GM12878 (cell line): ENCODE data around the gene SOBP. TPM values are rescaled to one million over a fixed set of nuclear protein-coding genes. Genes with fewer than 3 reads are reported as not detected.

Experiments
- ATAC-seq: fragments of 200-7000 bp; cut with Tn5 transposase; 3 replicates; pipeline ENCODE4 v1.9.1; 2020; ENCODE audit warnings: mild to moderate bottlenecking, moderate library complexity
- BruUV-seq: library from RNA; stranded (reverse); fragments of 400-500 nt; replicated peaks from 2 replicates; lab custom pipeline; 2021; lab: Mats Ljungman, UMichigan
- CTCF ChIA-PET: fragments of 300-600 bp; sonication (Branson Sonifier 250); formaldehyde crosslinking; extraction: SDS; loops from one replicate; lab custom pipeline; 2021; ENCODE audit warnings: inconsistent platforms; lab: Yijun Ruan, JAX
- POLR2A ChIA-PET: fragments of 350-600 bp; formaldehyde crosslinking; extraction: SDS; loops from one replicate; lab custom pipeline; 2021; ENCODE audit warnings: inconsistent platforms; lab: Charles Lee
- RAD21 ChIA-PET: fragments of 300-600 bp; sonication (Branson Sonifier 250); formaldehyde crosslinking; loops from one replicate; lab custom pipeline; 2023; ENCODE audit warnings: antibody characterized with exemption; ENCODE audit not compliant: unreplicated experiment; lab: Charles Lee
- SMC1A ChIA-PET: fragments of 300-600 bp; sonication (Branson Sonifier 250); formaldehyde crosslinking; loops from one replicate; lab custom pipeline; 2023; ENCODE audit not compliant: unreplicated experiment, uncharacterized antibody; lab: Charles Lee
- DNase-seq: peaks from one replicate; pipeline ENCODE4 v3.0.0-alpha.2; 2011; ENCODE audit warnings: low read depth, low spot score
- FAIRE-seq: peaks from 3 replicates; lab custom pipeline; 2011; peaks lifted over from hg19 to GRCh38; lab: Jason Lieb, UNC
- H2AFZ ChIP-seq: 2 replicates; pipeline ENCODE4 v1.6.0; 2011; ENCODE audit warnings: low read depth, low read length, control low read depth; ENCODE audit not compliant: control insufficient read depth
- H3K27ac ChIP-seq: 2 replicates; pipeline ENCODE4 v1.5.1; 2011; ENCODE audit warnings: control low read depth; ENCODE audit not compliant: control insufficient read depth, insufficient read depth
- H3K27me3 ChIP-seq, 2 experiments: replicated peaks in 1 of 2; 2 replicates each; pipeline versions ENCODE4 v1.6.0 to v1.6.1; 2011; ENCODE audit warnings: low read length in 1 of 2; ENCODE audit not compliant: control insufficient read depth in 2 of 2, insufficient read depth in 2 of 2
- H3K36me3 ChIP-seq, 2 experiments: 2 replicates each; pipeline ENCODE4 v1.5.1; 2011; ENCODE audit warnings: low read length in 1 of 2; ENCODE audit not compliant: control insufficient read depth in 2 of 2, insufficient read depth in 2 of 2
- H3K4me1 ChIP-seq: 2 replicates; pipeline ENCODE4 v1.6.1; 2011; ENCODE audit warnings: mild to moderate bottlenecking, low read length, moderate library complexity, mixed read lengths; ENCODE audit not compliant: control insufficient read depth, insufficient read depth
- H3K4me2 ChIP-seq: 2 replicates; pipeline ENCODE4 v1.6.0; 2011; ENCODE audit warnings: control low read depth; ENCODE audit not compliant: control insufficient read depth, insufficient read depth
- H3K4me3 ChIP-seq: fragments of 200-600 bp; sonication (generic); 2 replicates; pipeline ENCODE4 v1.5.1; 2016
- H3K79me2 ChIP-seq: 2 replicates; pipeline ENCODE4 v1.6.0; 2011; ENCODE audit warnings: low read length; ENCODE audit not compliant: control insufficient read depth, insufficient read depth
- H3K9ac ChIP-seq: 2 replicates; pipeline ENCODE4 v1.8.0; 2011; ENCODE audit warnings: low read length, control low read depth, mixed read lengths; ENCODE audit not compliant: control insufficient read depth, insufficient read depth
- H3K9me3 ChIP-seq: replicated peaks from 3 replicates; pipeline ENCODE4 v1.5.1; 2011; ENCODE audit warnings: mild to moderate bottlenecking, low read length; ENCODE audit not compliant: control insufficient read depth, insufficient read depth
- H4K20me1 ChIP-seq: 2 replicates; pipeline ENCODE4 v1.6.0; 2011; ENCODE audit not compliant: control insufficient read depth, insufficient read depth
- BCL11A ChIP-seq: IDR thresholded peaks from 2 replicates; pipeline ENCODE4 v1.6.1; 2011; ENCODE audit warnings: low read depth, low read length
- CREM ChIP-seq: IDR thresholded peaks from 2 replicates; pipeline ENCODE4 v1.6.1; 2014; ENCODE audit warnings: antibody characterized with exemption, low read depth
- EP300 ChIP-seq, 2 experiments: fragments of 150-350 bp in 1 of 2; IDR thresholded peaks; 2 replicates each; pipeline ENCODE4 v1.6.1; 2011 to 2012; ENCODE audit warnings: low read depth in 2 of 2, low read length in 2 of 2, borderline replicate concordance in 1 of 2, improper control_type of control experiment in 1 of 2, inconsistent platforms in 1 of 2; ENCODE audit not compliant: control insufficient read depth in 1 of 2
- ETV6 ChIP-seq, 2 experiments: fragments of 450-650 bp in 1 of 2; IDR thresholded peaks in 1 of 2; conservative IDR thresholded peaks in 1 of 2; 2 replicates each; pipeline ENCODE4 v1.6.1; 2014; ENCODE audit warnings: antibody characterized with exemption in 1 of 2, borderline replicate concordance in 1 of 2, low read depth in 1 of 2, mild to moderate bottlenecking in 1 of 2, moderate library complexity in 1 of 2
- HCFC1 ChIP-seq: fragments of 150-350 bp; IDR thresholded peaks from 2 replicates; pipeline ENCODE4 v1.6.1; 2014; ENCODE audit warnings: low read length
- IKZF1 ChIP-seq: fragments of 450-650 bp; conservative IDR thresholded peaks from 2 replicates; pipeline ENCODE4 v1.6.1; 2017; ENCODE audit warnings: antibody characterized with exemption, mild to moderate bottlenecking
- MTA2 ChIP-seq: fragments of 450-650 bp; IDR thresholded peaks from 2 replicates; pipeline ENCODE4 v1.6.1; 2016; ENCODE audit warnings: low read depth, mild to moderate bottlenecking, moderate library complexity
- NFYA ChIP-seq: IDR thresholded peaks from 2 replicates; pipeline ENCODE4 v1.6.1; 2011; ENCODE audit warnings: low read depth, mild to moderate bottlenecking, low read length, improper control_type of control experiment, borderline replicate concordance
- NR2C1 ChIP-seq: fragments of 450-650 bp; IDR thresholded peaks from 2 replicates; pipeline ENCODE4 v1.6.1; 2017; ENCODE audit warnings: antibody characterized with exemption, mild to moderate bottlenecking, moderate library complexity
- POLR2A ChIP-seq: IDR thresholded peaks from 2 replicates; pipeline ENCODE4 v1.6.1; 2011; ENCODE audit warnings: low read depth, mild to moderate bottlenecking, low read length
- SMAD5 ChIP-seq: IDR thresholded peaks from 2 replicates; pipeline ENCODE4 v1.6.1; 2016; ENCODE audit warnings: antibody characterized with exemption, low read depth
- SMC3 ChIP-seq: IDR thresholded peaks from 2 replicates; pipeline ENCODE4 v1.6.1; 2011; ENCODE audit warnings: low read length, improper control_type of control experiment, borderline replicate concordance
- SP1 ChIP-seq: IDR thresholded peaks from one replicate; pipeline ENCODE4 v1.6.1; 2011; ENCODE audit warnings: low read depth, low read length
- YY1 ChIP-seq: IDR thresholded peaks from 2 replicates; pipeline ENCODE4 v1.6.1; 2011; ENCODE audit warnings: low read depth, mild to moderate bottlenecking, low read length
- WGBS: methylation state at CpG from one replicate; pipeline ENCODE4 v1.1.6; 2016; ENCODE audit warnings: low lambda C conversion rate; ENCODE audit not compliant: insufficient replicate concordance, insufficient coverage; ENCODE audit errors: missing lambda C conversion rate; 5-methylcytosine and 5-hydroxymethylcytosine counted together
- in situ Hi-C: fragments of 300-500 bp; cut with MboI; formaldehyde crosslinking; loops from 9 replicates; pipeline ENCODE4 v1.14.3; 2018; ENCODE audit warnings: mixed read lengths
- intact Hi-C: fragments of 100-400 bp; cut with micrococcal nuclease; formaldehyde crosslinking; loops from one replicate; pipeline ENCODE4 v1.14.2; 2022; ENCODE audit not compliant: unreplicated experiment
- polyA plus RNA-seq, 11 experiments: library from polyadenylated mRNA; depleted of rRNA in 4 of 11; unstranded in 6 of 11; stranded (reverse) in 5 of 11; fragments of >200 nt; fragmentation: Nextera tagmentation in 4 of 11; fragmentation: Illumina TruSeq in 1 of 11; extraction: Ambion mirVana in 4 of 11; extraction: Trizol in 1 of 11; gene quantifications; 1 replicate in 1 of 11; 2 replicates in 10 of 11; pipeline versions ENCODE4 v1.2.1 to v1.2.3, GENCODE V29; 2011 to 2016; ENCODE audit warnings: inconsistent platforms in 2 of 11, missing spikeins in 2 of 11, low read depth in 1 of 11
- total RNA-seq, 4 experiments: library from RNA; depleted of rRNA in 3 of 4; stranded (reverse); fragments of >200 nt in 3 of 4; fragmentation: Illumina TruSeq in 1 of 4; extraction: Trizol in 1 of 4; gene quantifications; 2 replicates each; pipeline versions ENCODE4 v1.2.1 to v1.2.3, GENCODE V29; 2013 to 2021
- TF ChIP-seq, protein P1 (sequence below): fragments of 450-650 bp; IDR thresholded peaks from 2 replicates; pipeline ENCODE4 v1.6.1; 2017; ENCODE audit warnings: low read depth, mild to moderate bottlenecking, moderate library complexity
- TF ChIP-seq, protein P2 (sequence below), 3 experiments: IDR thresholded peaks in 2 of 3; conservative IDR thresholded peaks in 1 of 3; 2 replicates each; pipeline ENCODE4 v1.5.1; 2011; ENCODE audit warnings: low read depth in 3 of 3, low read length in 3 of 3, mild to moderate bottlenecking in 3 of 3, control low read depth in 2 of 3, moderate library complexity in 2 of 3, inconsistent platforms in 1 of 3, mixed read lengths in 1 of 3; ENCODE audit not compliant: control insufficient read depth in 2 of 3, insufficient read depth in 1 of 3; ENCODE audit errors: extremely low read depth in 1 of 3

Gene SOBP
- total and polyA plus RNA-seq, 10 of the 15 experiments (the other 5 are each of a cell fraction or from before 2014, with no cell fraction given) = 0.49 to 1.9 (median 0.78) TPM

DNA sequence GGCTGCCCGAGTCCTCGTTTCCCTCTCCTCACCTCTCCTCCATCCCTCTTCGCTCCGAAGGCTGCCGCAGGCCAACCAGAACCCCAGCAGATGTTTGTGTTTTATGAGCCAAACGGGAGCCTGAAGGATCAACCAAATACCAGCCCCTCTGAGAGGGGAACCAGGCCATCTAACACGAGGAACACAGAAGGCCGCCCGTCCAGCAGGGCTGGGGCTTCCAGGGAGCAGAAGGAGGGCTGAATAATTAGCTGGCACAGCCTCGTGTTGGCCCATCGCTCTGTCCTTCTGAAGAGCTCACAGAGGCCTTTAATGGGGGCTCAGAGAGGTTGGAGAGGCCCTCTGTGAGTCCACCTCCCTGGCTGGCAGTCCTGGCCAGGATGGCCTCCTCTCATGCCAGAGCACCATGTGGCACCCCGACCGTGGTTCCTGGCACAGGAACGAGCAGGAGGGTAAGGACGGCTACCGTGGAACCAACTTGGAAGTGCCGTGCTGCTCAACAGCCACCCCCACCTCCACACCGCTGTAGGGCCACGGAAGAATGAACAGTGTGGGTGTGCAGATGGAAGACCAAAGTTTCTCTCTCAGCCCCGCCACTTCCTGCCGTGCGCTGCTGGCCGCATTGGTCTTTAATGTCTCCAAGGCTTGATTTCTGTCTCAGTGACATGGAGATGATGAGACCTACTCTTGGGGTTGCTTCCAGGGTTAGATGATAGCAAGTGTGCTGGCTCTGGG, 179.0 kb downstream of the SOBP start (continued):
- TF ChIP-seq EP300 (IDR thresholded peaks at IDR 0.05; ENCODE audit: borderline replicate concordance in 1 of 2, control insufficient read depth in 1 of 2, low read depth in 2 of 2, low read length in 2 of 2) = peak; percentile 17 to 46; a peak in 1 of 4 replicates
- peak in 1 of 2 experiments; percentile 59; a peak in 1 of 4 replicates for TF ChIP-seq ETV6 (conservative IDR thresholded peaks at IDR 0.05 in 1 of 2, IDR thresholded peaks at IDR 0.05 in 1 of 2; ENCODE audit: borderline replicate concordance in 1 of 2, low read depth in 1 of 2)
- TF ChIP-seq POLR2A = peak; percentile 52
- TF ChIP-seq SMC3 = 0 out of 2 replicates have a peak, but pooled peaks have one; percentile 9
- TF ChIP-seq IKZF1 = peak; percentile 82
- TF ChIP-seq, protein P1, sequence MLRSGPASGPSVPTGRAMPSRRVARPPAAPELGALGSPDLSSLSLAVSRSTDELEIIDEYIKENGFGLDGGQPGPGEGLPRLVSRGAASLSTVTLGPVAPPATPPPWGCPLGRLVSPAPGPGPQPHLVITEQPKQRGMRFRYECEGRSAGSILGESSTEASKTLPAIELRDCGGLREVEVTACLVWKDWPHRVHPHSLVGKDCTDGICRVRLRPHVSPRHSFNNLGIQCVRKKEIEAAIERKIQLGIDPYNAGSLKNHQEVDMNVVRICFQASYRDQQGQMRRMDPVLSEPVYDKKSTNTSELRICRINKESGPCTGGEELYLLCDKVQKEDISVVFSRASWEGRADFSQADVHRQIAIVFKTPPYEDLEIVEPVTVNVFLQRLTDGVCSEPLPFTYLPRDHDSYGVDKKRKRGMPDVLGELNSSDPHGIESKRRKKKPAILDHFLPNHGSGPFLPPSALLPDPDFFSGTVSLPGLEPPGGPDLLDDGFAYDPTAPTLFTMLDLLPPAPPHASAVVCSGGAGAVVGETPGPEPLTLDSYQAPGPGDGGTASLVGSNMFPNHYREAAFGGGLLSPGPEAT = peak; percentile 27; the same call in 1 of the 2 replicates
- no peak for TF ChIP-seq NFYA

DNA sequence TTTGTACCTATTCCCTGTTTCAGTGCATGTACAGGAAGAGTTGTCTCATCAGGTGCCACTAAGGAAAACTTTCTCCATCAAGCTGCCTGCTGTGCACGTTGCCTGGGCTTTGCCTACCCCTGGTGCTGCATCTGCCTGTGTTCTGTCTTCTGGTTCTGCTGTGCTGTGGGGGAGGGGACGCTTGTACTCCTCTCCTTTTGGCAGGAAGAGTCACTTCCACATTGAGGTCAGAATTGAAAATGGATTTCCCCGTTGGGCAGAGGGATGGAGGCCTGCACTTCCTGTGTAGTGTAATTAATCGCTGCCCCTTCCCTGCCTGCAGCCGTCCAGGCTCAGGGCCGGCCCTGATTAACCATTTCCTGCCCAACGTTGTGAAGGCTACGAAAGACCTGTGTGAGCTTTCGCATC, 180.9 kb downstream of the SOBP start:
- DNase-seq (peak; percentile 66), FAIRE-seq (no peak), ATAC-seq (peak; percentile 53)
- ChIA-PET SMC1A (interaction anchor here (0.5 to 5.1 kb wide), 7 partner anchors 12 to 353 kb away, joined by 3 to 43 read pairs (median 4); no protein-coding TSS in a partner anchor), RAD21 (interaction anchor here (0.8 to 1.4 kb wide), 3 partner anchors 13 to 178 kb away, joined by 4 to 5 read pairs (median 4); no protein-coding TSS in a partner anchor), CTCF (interaction anchor here (1.0 to 4.2 kb wide), 7 partner anchors 14 to 354 kb away, joined by 3 to 47 read pairs (median 7); no protein-coding TSS in a partner anchor), POLR2A (interaction anchor here (0.5 to 1.2 kb wide), 5 partner anchors 24 to 590 kb away, joined by 3 to 8 read pairs (median 4); no protein-coding TSS in a partner anchor)
- Histone ChIP-seq H3K36me3 (no peaks in the 10 kb centered on the region), H3K27ac (peak overlapping the region; percentile 50; the same call in 1 of the 2 replicates), H3K79me2 (no peaks in the 10 kb centered on the region), H4K20me1 (no peaks in the 10 kb centered on the region), H3K4me3 (no peak overlapping the region), H3K27me3 (no peaks in the 10 kb centered on the region), H2AFZ (no peak overlapping the region; the same call in 1 of the 2 replicates), H3K4me2 (peak overlapping the region; percentile 80), H3K9me3 (no peaks in the 10 kb centered on the region), H3K9ac (peak overlapping the region; percentile 37; the same call in 1 of the 2 replicates), H3K4me1 (peaks cover 37% of the 10 kb centered on the region)
- in situ Hi-C loops = loop anchor here (5.0 kb wide), 1 partner anchor 177 kb away; no protein-coding TSS in a partner anchor
- intact Hi-C loops = loop anchor here (2.0 to 10.0 kb wide), 2 partner anchors 52 to 854 kb away; no protein-coding TSS in a partner anchor
- BruUV-seq = no TSS peak
- WGBS = 4% methylated on average over 9 of the region's 9 CpGs
- TF ChIP-seq SP1 (no peak), CREM (peak; percentile 36; the same call in 1 of the 2 replicates), NR2C1 (no peak), YY1 (0 out of 2 replicates have a peak, but pooled peaks have one; percentile 10), SMAD5 (no peak), HCFC1 (no peak), MTA2 (peak; percentile 46; the same call in 1 of the 2 replicates), BCL11A (peak; percentile 74)
- TF ChIP-seq, protein P2, sequence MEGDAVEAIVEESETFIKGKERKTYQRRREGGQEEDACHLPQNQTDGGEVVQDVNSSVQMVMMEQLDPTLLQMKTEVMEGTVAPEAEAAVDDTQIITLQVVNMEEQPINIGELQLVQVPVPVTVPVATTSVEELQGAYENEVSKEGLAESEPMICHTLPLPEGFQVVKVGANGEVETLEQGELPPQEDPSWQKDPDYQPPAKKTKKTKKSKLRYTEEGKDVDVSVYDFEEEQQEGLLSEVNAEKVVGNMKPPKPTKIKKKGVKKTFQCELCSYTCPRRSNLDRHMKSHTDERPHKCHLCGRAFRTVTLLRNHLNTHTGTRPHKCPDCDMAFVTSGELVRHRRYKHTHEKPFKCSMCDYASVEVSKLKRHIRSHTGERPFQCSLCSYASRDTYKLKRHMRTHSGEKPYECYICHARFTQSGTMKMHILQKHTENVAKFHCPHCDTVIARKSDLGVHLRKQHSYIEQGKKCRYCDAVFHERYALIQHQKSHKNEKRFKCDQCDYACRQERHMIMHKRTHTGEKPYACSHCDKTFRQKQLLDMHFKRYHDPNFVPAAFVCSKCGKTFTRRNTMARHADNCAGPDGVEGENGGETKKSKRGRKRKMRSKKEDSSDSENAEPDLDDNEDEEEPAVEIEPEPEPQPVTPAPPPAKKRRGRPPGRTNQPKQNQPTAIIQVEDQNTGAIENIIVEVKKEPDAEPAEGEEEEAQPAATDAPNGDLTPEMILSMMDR (IDR thresholded peaks at IDR 0.05 in 2 of 3, conservative IDR thresholded peaks at IDR 0.05 in 1 of 3; ENCODE audit: control insufficient read depth in 2 of 3, extremely low read depth in 1 of 3, insufficient read depth in 1 of 3, low read depth in 3 of 3, low read length in 3 of 3) = no peak
